Dedifferentiated amniotic fluid mesenchymal stem cell (primary cell): Measurements from ENCODE around the gene SLC5A4.

Source experiments
- DNase-seq: peaks from one replicate; pipeline ENCODE4 v3.0.0-alpha.2; 2016; ENCODE audit errors: extremely low spot score

SLC5A4 gene

DNA sequence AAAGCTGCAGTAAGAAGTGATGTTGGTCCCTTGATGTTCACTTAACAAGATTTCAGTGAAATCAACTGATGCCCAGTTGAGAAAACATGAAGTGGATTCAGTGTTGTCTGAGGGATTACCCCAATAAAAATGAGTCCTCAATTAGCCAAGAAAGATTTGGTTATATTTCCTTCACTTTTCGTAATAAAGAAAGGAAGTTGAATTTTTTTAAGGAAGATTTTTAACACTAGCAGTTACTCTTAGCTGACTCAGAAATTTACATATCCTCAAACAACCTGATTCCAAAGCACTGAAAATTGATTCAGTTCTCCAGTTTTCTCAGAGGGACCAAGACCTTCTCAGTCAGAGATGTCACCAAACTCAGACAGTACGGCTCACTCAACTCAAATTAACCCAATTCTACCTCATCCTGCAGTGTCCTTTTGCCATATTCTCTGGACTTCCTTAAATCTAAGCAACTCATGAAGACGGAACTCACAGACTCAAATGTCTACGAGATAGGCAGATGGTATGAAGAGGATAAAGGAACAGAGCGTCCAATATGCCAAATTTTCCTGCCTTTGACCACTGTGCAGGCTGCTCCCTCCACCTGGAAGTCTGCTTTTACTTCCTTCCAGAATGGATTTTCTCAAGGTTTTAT is 22.8 kb downstream of the SLC5A4 start:
- no peak for DNase-seq

DNA sequence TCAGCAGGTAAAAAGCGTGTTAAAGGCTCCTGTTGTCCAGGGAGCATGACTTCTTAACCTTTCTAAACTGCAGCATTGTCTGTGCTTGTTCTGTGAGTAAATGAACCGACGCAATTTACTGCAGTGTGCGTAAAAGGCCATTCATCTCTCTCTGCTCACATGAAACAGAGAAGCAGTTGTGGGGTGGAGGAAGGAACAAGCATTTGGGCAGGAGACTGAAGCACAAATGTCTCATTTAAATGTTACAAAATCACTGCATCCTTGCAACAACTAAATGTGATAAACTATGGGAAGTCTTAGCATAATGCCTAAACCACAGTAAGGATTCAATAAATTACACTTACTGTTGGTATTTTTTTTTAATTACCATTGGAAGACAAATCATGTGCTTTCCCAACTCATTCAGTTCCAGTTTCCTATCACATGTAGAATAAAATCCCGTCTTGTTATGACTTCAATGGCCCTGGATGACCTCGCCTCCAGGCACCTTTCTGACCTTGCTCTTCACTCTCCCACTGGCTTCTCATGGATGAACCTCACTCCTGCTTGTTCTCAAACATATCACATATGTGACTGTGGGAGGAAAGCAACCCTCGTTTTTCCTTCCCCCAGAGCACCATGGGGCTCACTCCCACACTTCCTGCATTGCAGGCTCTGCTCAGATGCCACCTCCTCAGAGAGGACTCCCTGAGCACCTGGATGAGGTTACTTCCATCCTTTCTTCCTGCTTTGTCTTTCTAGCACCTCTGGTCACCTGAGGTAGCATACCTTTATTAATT is 28.6 kb downstream of the SLC5A4 start:
- no peak for DNase-seq

- DNase-seq, result no peak
Measured at GRCh38 chr22:32222991-32223390, 32.2 kb downstream of the SLC5A4 start.

- no peak for DNase-seq
Measured at GRCh38 chr22:32219026-32219425, 36.1 kb downstream of the SLC5A4 start.

GRCh38 chr22:32218470-32218869 is 36.7 kb downstream of the SLC5A4 start:
- DNase-seq, result no peak

DNA sequence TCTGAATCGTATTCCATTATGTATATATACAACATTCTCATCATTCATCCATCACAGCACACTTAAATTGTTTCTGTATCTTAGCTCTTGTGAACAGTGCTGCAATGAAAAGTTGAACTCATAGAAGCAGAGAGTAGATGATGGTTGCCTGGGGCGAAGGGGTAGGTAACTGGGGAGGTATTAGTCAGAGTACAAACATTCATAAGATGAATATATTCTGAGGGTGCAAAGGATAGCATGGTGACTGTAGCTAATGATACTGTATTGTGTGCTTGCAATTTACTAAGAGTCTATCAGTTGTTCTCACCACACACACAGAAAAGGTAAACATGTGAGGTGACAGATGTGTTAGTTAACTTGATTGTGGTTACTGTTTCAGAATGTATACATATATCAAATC is 37.7 kb downstream of the SLC5A4 start:
- DNase-seq, result no peak

GRCh38 chr22:32216911-32217310 is 38.2 kb downstream of the SLC5A4 start:
- no peak for DNase-seq

- no peak for DNase-seq
Measured at GRCh38 chr22:32211011-32211410, 44.1 kb downstream of the SLC5A4 start.

DNA sequence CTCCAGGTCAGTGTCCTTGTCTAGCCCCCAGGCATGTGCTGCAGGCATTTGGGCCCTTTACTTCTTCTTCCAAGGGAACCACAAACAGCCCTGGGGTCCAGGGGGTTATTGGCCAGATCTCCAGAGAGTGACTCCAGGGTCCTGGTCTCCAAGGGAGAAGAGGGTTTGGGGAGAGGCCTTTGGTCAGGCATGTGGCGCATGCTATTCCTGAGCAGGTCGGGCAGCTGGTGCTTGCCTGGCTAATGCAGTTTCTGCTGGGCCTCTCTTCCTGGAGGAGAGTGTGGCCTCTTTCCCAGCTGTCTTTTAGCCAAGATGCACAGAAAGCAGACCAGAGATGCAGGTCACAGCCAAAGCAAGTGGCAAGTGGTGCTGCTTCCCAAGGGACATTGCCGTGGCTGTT is 46.5 kb downstream of the SLC5A4 start:
- no peak for DNase-seq

DNA sequence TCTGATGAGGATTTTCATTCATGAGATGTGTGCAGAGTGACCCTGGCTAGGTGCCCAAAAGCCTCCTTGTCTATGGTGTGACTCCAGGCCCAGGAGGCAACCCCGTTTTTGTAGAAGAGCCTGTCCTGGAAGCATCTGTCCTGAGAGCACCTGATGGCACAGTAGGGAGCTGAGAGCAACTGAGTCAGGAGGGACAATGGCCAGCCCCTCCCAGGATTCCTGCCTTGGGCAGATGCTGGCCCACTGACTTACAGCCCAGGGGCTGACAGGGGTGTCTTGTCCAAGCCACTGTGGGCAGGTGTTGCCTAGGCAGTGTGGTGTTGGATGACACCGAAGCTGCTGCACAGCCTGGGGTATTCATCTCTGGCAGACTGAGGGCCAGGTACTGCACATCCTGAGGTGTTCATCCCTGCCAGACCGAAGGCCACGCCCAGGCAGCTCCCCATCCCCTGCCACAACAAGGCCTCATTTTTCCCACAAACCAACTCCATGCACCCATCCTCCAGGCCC is 47.1 kb downstream of the SLC5A4 start:
- no peak for DNase-seq

DNA sequence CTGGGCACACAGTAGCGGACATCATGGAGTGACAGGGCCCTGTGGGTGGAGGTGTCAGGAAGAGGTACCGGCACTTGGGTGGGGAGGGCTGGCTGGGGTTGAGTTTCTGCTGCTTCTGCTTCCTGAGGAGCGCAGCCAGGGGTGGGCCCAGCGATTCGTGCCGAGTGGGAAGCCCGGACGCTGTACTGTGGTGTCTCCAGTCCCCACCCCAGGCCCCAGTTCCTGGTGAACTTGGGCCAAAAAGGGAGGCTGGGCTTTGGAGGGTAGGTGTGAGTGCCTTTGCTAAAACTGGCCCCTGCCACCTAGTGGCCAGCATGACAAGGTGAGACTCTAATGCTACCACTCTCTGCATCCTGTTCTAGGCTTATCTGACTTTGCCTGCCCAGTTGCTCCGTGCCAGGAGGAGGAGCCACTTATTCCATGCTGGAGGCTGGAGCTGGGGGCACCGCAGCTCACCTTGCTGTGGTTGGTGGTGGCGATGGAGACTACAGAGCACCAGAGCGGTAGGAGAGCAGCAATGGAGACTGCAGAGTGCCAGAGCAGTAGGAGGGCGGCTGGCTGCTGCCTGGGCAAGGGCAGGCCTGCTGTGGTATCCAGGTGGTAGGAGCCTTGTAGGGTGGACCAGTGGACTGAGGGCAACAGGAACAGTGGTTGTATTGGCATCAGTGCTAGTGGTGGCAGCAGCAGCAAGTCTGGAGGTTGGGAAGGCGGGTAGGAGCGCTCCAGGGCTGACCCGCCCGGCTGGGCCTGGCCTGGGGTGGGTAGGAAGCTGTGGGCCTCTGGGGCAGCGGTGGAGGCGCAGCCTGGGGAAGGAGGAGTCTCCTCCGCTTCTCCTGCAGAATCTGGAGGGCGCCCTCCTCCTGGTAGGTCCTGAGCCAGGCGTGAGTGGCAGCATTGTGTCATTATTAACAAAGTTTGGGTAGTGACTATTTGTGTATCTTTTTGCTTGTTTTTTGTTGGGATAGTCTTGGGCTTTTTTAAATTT is 48.1 kb downstream of the SLC5A4 start:
- DNase-seq, result no peak

DNA sequence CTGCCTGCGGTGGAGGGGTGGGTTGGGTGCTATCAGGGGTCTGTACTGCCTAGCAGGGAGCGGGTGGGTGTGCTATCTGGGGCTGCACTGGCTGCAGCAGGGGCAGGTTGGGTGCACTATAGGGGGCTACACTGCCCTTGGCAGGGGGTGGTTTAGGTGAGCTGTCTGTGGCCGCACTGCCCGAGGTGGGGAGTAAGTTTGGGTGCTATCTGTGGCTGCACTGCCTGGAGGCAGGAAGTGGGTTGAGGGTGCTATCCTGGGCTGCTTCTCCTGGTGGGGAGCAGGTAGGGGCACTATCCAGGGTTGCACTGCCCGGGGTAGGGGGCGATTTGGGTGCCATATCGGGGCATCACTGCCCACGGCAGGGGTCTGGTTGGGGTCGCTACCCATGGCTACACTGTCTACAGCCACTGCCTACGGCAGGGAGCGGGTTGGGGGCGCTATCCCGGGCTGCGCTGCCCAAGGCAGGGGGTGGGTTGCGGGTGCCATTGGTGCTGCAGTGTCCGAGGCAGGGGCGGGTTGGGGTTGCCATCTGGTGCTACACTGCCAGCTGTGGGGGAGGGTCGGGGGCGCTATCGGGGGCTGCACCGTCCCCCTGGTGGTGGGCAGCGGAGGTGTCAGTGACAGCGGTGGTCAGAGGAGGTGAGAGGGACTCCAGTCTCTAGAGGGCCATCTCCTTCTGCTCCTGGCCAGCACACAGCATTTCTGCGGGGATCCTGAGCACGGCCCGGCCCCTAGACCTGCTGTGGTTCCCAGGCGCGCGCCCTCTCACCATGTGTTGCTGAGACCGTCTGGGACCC is 49.0 kb downstream of the SLC5A4 start:
- no peak for DNase-seq

GRCh38 chr22:32204856-32205722 is 50.1 kb downstream of the SLC5A4 start, which contains the start of gene RFPL2:
TSS of gene RFPL2 (minus strand) at chr22:32205073. CDS start at chr22:32202451, 2,622 bp downstream.
- DNase-seq, result no peak

DNA sequence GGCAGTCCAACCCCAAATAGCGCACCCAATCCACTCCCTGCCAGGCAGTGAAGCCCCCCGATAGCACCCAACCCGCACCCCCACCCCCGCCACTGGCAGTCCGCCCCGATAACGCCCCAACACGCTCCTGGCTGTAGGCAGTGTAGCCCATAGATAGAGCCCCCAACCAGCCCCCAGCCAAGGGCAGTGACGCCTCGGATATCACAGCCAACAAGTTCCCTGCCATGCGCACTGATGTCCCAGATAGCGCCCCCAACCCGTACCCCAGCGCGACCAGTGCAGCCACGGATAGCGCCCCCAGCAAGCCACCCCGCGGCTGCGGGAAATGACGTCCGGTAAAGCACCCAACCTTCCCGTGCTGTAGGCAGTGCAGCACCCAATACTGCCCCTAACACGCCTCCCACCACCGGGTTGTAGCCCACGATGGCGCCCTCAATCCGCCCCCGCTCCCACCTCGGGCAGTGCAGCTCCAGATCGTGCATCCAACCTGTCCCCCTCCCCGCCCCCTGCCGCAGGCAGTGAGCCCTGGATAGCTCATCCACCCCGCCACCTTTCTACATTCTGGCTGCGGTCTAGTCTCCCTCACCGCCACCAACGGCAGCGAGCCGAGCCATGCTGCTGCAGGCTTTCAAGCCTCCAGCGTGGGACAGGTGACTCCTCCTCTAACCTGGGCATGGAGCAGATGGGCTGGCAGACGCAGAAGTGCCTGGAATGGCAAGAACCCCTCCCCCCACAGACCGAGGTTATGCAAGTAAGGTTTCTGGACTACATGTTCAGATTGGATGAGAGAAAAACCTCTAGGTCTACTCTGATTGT is 50.9 kb downstream of the SLC5A4 start:
- DNase-seq, result no peak

- no peak for DNase-seq
Measured at GRCh38 chr22:32203181-32204039, 51.7 kb downstream of the SLC5A4 start.

- no peak for DNase-seq
Measured at GRCh38 chr22:32202539-32203180, 52.5 kb downstream of the SLC5A4 start.

- no peak for DNase-seq
Measured at GRCh38 chr22:32202161-32202538, 53.0 kb downstream of the SLC5A4 start.

- no peak for DNase-seq
Measured at GRCh38 chr22:32200752-32201151, 54.4 kb downstream of the SLC5A4 start.
